GM12891 (cell line): ENCODE data around the gene R3HDM1.
"Not testable (repeated sequence)": the region's sequence is repeated elsewhere in the genome, so short reads cannot be mapped to it uniquely, and the experiment has no call there.

Experiments
- DNase-seq: peaks from one replicate; pipeline ENCODE4 v3.0.0; 2011; ENCODE audit warnings: low spot score; ENCODE audit not compliant: insufficient read length
- FAIRE-seq: peaks from 2 replicates; lab custom pipeline; 2011; peaks lifted over from hg19 to GRCh38; lab: Jason Lieb, UNC
- PAX5 ChIP-seq: IDR thresholded peaks from 2 replicates; pipeline ENCODE4 v1.6.1; 2011; ENCODE audit warnings: low read length, moderate library complexity, mild to moderate bottlenecking; ENCODE audit not compliant: insufficient read depth, severe bottlenecking
- POLR2A ChIP-seq: IDR thresholded peaks from 2 replicates; pipeline ENCODE4 v1.6.1; 2011; ENCODE audit warnings: low read depth, low read length, control low read depth
- POLR2AphosphoS5 ChIP-seq: IDR thresholded peaks from 2 replicates; pipeline ENCODE4 v1.6.1; 2011; ENCODE audit warnings: low read depth, low read length, control low read depth
- POU2F2 ChIP-seq: IDR thresholded peaks from 2 replicates; pipeline ENCODE4 v1.6.1; 2011; ENCODE audit warnings: low read depth, mild to moderate bottlenecking, control low read depth, low read length, moderate library complexity
- SPI1 ChIP-seq: IDR thresholded peaks from 2 replicates; pipeline ENCODE4 v1.6.1; 2011; ENCODE audit warnings: low read depth, low read length, control low read depth
- TAF1 ChIP-seq: IDR thresholded peaks from 2 replicates; pipeline ENCODE4 v1.6.1; 2011; ENCODE audit warnings: low read depth, low read length, control low read depth

R3HDM1 gene

DNA sequence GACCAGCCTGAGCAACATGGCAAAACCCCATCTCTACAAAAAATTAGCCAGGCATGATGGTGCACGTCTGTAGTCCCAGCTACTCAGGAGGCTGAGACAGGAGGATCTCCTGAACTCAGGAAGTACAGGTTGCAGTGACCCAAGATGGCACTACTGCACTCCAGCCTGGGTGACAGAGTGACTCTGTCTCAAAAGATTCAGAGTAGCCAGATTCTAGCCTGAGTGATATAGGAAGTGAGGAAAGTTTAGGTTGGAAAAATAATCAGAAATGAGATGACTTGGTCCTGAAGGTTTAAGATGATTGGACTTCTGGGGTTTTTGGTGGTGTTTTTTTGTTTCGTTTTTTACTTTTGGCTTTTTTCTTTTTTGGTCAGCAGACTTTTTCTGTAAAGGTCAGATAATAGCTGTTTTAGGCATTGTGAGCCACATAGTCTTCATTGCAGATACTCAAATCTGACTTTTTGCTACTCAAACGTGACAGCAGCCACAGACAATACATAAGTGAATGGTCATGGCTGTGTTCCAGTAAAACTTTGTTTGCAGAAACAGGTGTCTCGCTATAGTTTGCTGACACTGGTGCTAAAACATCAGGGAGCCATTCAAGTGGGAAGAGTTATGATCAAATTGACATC lies 106.3 kb downstream of the R3HDM1 start:
- TF ChIP-seq POU2F2 (no peak), SPI1 (0 out of 2 replicates have a peak, but pooled peaks have one; percentile 11)
- no peak for FAIRE-seq
- no peak for DNase-seq

DNA sequence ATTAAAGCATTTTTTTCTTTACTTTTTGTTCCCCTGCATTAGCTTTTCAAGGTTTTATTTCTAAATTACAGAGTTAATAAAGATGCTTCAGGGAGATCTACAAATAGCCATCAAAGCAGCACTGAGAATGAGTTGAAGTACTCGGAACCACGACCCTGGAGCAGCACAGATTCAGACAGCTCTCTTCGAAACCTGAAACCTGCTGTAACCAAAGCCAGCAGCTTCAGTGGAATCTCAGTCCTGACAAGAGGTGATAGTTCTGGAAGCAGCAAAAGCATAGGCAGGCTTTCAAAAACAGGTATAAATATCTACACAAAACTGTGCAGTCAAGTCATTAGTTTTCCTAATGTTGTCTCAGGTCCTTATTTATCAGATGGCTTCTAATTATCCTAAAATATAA lies 107.5 kb downstream of the R3HDM1 start:
- TF ChIP-seq POLR2AphosphoS5 = no peak
- TF ChIP-seq PAX5 = no peak
- no peak for TF ChIP-seq POLR2A
- no peak for TF ChIP-seq SPI1
- no peak for TF ChIP-seq TAF1
- no peak for TF ChIP-seq POU2F2
- FAIRE-seq = no peak

GRCh38 chr2:135641156-135642068 lies 110.1 kb downstream of the R3HDM1 start:
- FAIRE-seq = no peak
- TF ChIP-seq POLR2A (no peak), POU2F2 (no peak), PAX5 (no peak), TAF1 (no peak)
- no peak for DNase-seq

More for the DNA sequence above, 107.5 kb downstream of the R3HDM1 start:
- no peak for DNase-seq

DNA sequence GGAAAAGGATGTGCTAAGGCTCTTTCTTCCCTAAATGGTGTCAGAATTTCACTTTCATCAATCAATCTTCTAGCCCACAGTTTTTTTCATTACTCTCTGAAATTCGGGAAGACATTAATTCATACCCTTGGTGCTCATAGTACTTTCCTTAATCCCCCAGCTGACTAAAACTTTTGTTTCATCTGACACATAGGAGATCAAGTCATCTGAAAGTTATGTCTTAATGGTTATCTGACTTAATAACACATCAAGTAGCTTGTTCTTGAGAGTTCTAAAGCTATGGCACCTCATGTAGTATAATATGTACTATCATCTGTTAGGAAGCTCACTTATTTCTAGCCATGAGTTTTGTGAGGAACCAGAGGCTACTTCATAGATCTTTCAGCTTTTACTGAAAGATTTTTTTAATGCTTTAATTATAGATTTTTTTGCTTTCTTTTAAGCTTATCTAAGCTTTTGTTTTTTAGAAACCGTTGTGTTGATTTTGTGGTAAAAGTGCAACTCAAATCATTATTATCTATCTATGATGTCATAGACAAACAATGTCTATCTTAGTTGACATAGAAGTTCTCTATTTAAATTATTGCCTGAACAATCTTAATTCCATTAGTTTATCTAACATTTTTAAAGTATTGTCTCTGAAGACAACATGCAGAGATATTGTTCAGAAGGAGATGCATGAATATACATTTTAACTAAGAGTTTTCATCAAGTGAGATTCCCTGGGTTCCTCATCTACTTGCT lies 116.7 kb downstream of the R3HDM1 start:
- DNase-seq = no peak
- TF ChIP-seq POU2F2 (no peak), SPI1 (no peak), POLR2AphosphoS5 (no peak), POLR2A (no peak), PAX5 (no peak), TAF1 (no peak)
- FAIRE-seq = no peak

DNA sequence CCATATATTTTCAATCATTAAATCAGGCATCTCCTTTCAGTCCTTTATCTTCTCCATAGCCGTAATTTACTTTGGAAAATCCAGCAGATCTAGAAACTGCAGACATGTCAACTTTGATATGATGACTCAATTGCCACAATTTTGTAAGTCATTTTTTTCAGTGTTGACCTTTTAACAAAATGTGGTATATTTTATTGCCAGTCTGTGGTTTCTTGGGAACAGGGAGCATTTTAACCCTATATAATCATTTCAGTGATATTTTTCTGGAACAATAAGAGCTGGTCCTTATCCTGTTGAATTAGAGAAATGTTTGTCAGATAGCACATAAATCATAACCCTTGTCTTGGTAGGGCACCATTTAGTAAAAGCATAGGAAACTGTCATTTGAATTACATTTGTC lies 119.4 kb downstream of the R3HDM1 start:
- TF ChIP-seq POU2F2 = no peak
- no peak for TF ChIP-seq POLR2A
- no peak for TF ChIP-seq PAX5
- no peak for TF ChIP-seq TAF1
- no peak for TF ChIP-seq SPI1
- TF ChIP-seq POLR2AphosphoS5 = no peak
- FAIRE-seq = no peak
- no peak for DNase-seq

GRCh38 chr2:135651717-135652116 lies 120.4 kb downstream of the R3HDM1 start:
- DNase-seq (no peak), FAIRE-seq (peak; percentile 16)
- TF ChIP-seq SPI1 = no peak
- TF ChIP-seq POLR2A = no peak
- no peak for TF ChIP-seq POU2F2
- no peak for TF ChIP-seq PAX5
- TF ChIP-seq POLR2AphosphoS5 = no peak

DNA sequence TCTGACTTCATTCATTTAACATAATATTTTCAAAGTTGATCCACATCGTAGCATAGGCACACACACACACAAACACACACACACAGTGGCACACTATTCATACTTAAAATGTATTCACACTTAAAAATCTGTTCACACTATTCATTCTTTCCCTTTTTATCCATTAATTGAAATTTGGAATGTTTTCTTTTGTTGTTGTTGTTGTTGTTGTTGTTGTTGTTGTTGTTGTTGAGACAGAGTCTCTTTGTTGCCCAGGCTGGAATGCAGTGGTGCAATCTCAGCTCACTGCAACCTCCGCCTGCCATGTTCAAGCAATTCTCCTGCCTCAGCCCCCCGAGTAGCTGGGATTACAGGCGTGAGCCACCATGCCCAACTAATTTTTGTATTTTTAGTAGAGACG lies 123.0 kb downstream of the R3HDM1 start:
- not testable (repeated sequence) for DNase-seq
- peak; percentile 47 for FAIRE-seq

GRCh38 chr2:135657806-135658582 lies 126.7 kb downstream of the R3HDM1 start:
- FAIRE-seq (peak; percentile 55), DNase-seq (no peak)
- no peak for TF ChIP-seq PAX5
- no peak for TF ChIP-seq SPI1
- no peak for TF ChIP-seq POLR2A
- TF ChIP-seq POU2F2 = no peak

GRCh38 chr2:135662088-135662487 lies 130.8 kb downstream of the R3HDM1 start:
- TF ChIP-seq PAX5 = no peak
- no peak for TF ChIP-seq POU2F2
- TF ChIP-seq POLR2A = no peak
- no peak for TF ChIP-seq SPI1
- no peak for TF ChIP-seq TAF1
- no peak for TF ChIP-seq POLR2AphosphoS5
- DNase-seq (no peak), FAIRE-seq (no peak)
